Karpas-422 (cell line): ENCODE data around the gene RNF144A. TPM values are rescaled to one million over a fixed set of nuclear protein-coding genes. Genes with fewer than 3 reads are reported as not detected.

Experiments
- DNase-seq: peaks from one replicate; pipeline ENCODE4 v3.0.0-alpha.2; 2015
- H2AFZ ChIP-seq: fragments of 200-600 bp; sonication (generic); 2 replicates; pipeline ENCODE4 v1.6.1; 2014; ENCODE audit warnings: antibody characterized with exemption, low read length, mixed read lengths
- H3K27ac ChIP-seq: fragments of 200-600 bp; sonication (generic); 2 replicates; pipeline ENCODE4 v1.5.1; 2014; ENCODE audit warnings: mild to moderate bottlenecking, low read length, moderate library complexity
- H3K27me3 ChIP-seq: fragments of 200-600 bp; sonication (generic); 2 replicates; pipeline ENCODE4 v1.6.1; 2014; ENCODE audit warnings: low read length, mixed read lengths
- H3K36me3 ChIP-seq: fragments of 200-600 bp; sonication (generic); 2 replicates; pipeline ENCODE4 v1.6.1; 2014; ENCODE audit warnings: low read length, mixed read lengths; ENCODE audit not compliant: insufficient read depth
- H3K4me1 ChIP-seq: fragments of 200-600 bp; sonication (generic); 2 replicates; pipeline ENCODE4 v1.6.1; 2014; ENCODE audit warnings: mild to moderate bottlenecking, low read length, mixed read lengths
- H3K4me2 ChIP-seq: fragments of 200-600 bp; sonication (generic); 2 replicates; pipeline ENCODE4 v1.6.1; 2014; ENCODE audit warnings: low read length, low read depth, mild to moderate bottlenecking; ENCODE audit not compliant: poor library complexity, severe bottlenecking
- H3K4me3 ChIP-seq: fragments of 200-600 bp; sonication (generic); 2 replicates; pipeline ENCODE4 v1.5.1; 2014; ENCODE audit warnings: mild to moderate bottlenecking, antibody characterized with exemption, low read length, mixed read lengths
- H3K79me2 ChIP-seq: fragments of 200-600 bp; sonication (generic); 2 replicates; pipeline ENCODE4 v1.6.1; 2014; ENCODE audit warnings: mild to moderate bottlenecking, low read length, mixed read lengths
- H3K9ac ChIP-seq: fragments of 200-600 bp; sonication (generic); 2 replicates; pipeline ENCODE4 v1.6.0; 2014; ENCODE audit warnings: low read length
- H3K9me2 ChIP-seq: fragments of 200-600 bp; sonication (generic), shearing (Covaris generic); replicated peaks from 2 replicates; pipeline ENCODE4 v1.6.0; 2014; ENCODE audit warnings: mild to moderate bottlenecking, low read length, moderate library complexity; ENCODE audit not compliant: insufficient read depth
- H3K9me3 ChIP-seq: fragments of 300-700, 200-600 bp; sonication (generic); 2 replicates; pipeline ENCODE4 v1.6.1; 2014; ENCODE audit warnings: low read length, mixed read lengths
- H4K20me1 ChIP-seq: fragments of 200-600 bp; sonication (generic); 2 replicates; pipeline ENCODE4 v1.6.1; 2014; ENCODE audit warnings: mild to moderate bottlenecking, antibody characterized with exemption, low read length, low read depth; ENCODE audit not compliant: insufficient read depth
- total RNA-seq: library from RNA; depleted of rRNA; stranded (reverse); fragments of >200 nt; shearing (Covaris generic); gene quantifications from 2 replicates; pipeline ENCODE4 v1.2.3, GENCODE V29; 2014; ENCODE audit warnings: low replicate concordance

Gene RNF144A
- total RNA-seq, 1 experiment from 2014 or later: 0.07 TPM

- H4K20me1 ChIP-seq: no peaks in the 10 kb centered on the region
- H2AFZ ChIP-seq: no peak overlapping the region
- no peaks in the 10 kb centered on the region for H3K36me3 ChIP-seq
- H3K79me2 ChIP-seq: no peaks in the 10 kb centered on the region
- no peak overlapping the region for H3K9ac ChIP-seq
- H3K4me2 ChIP-seq: no peak overlapping the region
- DNase-seq: no peak
- H3K27ac ChIP-seq: no peak overlapping the region
- H3K4me3 ChIP-seq: no peak overlapping the region
- H3K9me3 ChIP-seq: no peaks in the 10 kb centered on the region
- H3K27me3 ChIP-seq: no peaks in the 10 kb centered on the region
- H3K4me1 ChIP-seq: no peaks in the 10 kb centered on the region
- no peaks in the 10 kb centered on the region for H3K9me2 ChIP-seq
Measured at GRCh38 chr2:6927753-6928152, 10.5 kb downstream of the RNF144A start.

GRCh38 chr2:6928452-6928851 lies 11.2 kb downstream of the RNF144A start:
- Histone ChIP-seq H3K4me2 (no peak overlapping the region), H3K9me2 (no peaks in the 10 kb centered on the region), H3K27me3 (no peaks in the 10 kb centered on the region), H3K4me3 (no peak overlapping the region), H3K27ac (no peak overlapping the region), H3K9ac (no peak overlapping the region), H2AFZ (no peak overlapping the region), H3K4me1 (no peaks in the 10 kb centered on the region), H4K20me1 (no peaks in the 10 kb centered on the region), H3K79me2 (no peaks in the 10 kb centered on the region), H3K36me3 (no peaks in the 10 kb centered on the region), H3K9me3 (no peaks in the 10 kb centered on the region)
- DNase-seq: no peak

- Histone ChIP-seq H3K9me2 (no peaks in the 10 kb centered on the region), H3K9ac (no peak overlapping the region), H3K4me2 (no peak overlapping the region), H3K9me3 (no peaks in the 10 kb centered on the region), H3K79me2 (no peaks in the 10 kb centered on the region), H3K36me3 (no peaks in the 10 kb centered on the region), H3K27ac (no peak overlapping the region), H3K27me3 (no peaks in the 10 kb centered on the region), H2AFZ (no peak overlapping the region), H3K4me3 (no peak overlapping the region), H3K4me1 (no peaks in the 10 kb centered on the region), H4K20me1 (no peaks in the 10 kb centered on the region)
- DNase-seq: no peak
Measured at GRCh38 chr2:6929196-6929819, 12.1 kb downstream of the RNF144A start.

- Histone ChIP-seq H3K4me1 (no peaks in the 10 kb centered on the region), H3K27ac (no peak overlapping the region)
Measured at GRCh38 chr2:6930923-6931647, 13.9 kb downstream of the RNF144A start.

GRCh38 chr2:6931753-6932152 lies 14.5 kb downstream of the RNF144A start:
- Histone ChIP-seq H3K9me3 (no peaks in the 10 kb centered on the region), H4K20me1 (no peaks in the 10 kb centered on the region), H3K36me3 (no peaks in the 10 kb centered on the region), H3K9me2 (no peaks in the 10 kb centered on the region), H3K4me2 (no peak overlapping the region), H2AFZ (no peak overlapping the region), H3K4me3 (no peak overlapping the region), H3K79me2 (no peaks in the 10 kb centered on the region), H3K27ac (no peak overlapping the region), H3K9ac (no peak overlapping the region), H3K27me3 (no peaks in the 10 kb centered on the region), H3K4me1 (no peaks in the 10 kb centered on the region)
- no peak for DNase-seq

More at GRCh38 chr2:6930923-6931647, 13.9 kb downstream of the RNF144A start:
- no peaks in the 10 kb centered on the region for H3K36me3 ChIP-seq
- H3K79me2 ChIP-seq: no peaks in the 10 kb centered on the region
- H3K27me3 ChIP-seq: no peaks in the 10 kb centered on the region
- H2AFZ ChIP-seq: no peak overlapping the region
- no peaks in the 10 kb centered on the region for H4K20me1 ChIP-seq
- no peak overlapping the region for H3K4me3 ChIP-seq
- H3K9ac ChIP-seq: no peak overlapping the region
- no peaks in the 10 kb centered on the region for H3K9me2 ChIP-seq
- no peak overlapping the region for H3K4me2 ChIP-seq
- DNase-seq: no peak
- no peaks in the 10 kb centered on the region for H3K9me3 ChIP-seq

- Histone ChIP-seq H3K36me3 (no peaks in the 10 kb centered on the region), H3K4me1 (no peaks in the 10 kb centered on the region), H3K27ac (no peak overlapping the region)
Measured at GRCh38 chr2:6932206-6932605, 15.0 kb downstream of the RNF144A start.

GRCh38 chr2:6932828-6933227 lies 15.6 kb downstream of the RNF144A start:
- H3K9me2 ChIP-seq: no peaks in the 10 kb centered on the region
- no peak overlapping the region for H2AFZ ChIP-seq
- no peaks in the 10 kb centered on the region for H3K27me3 ChIP-seq
- H3K79me2 ChIP-seq: no peaks in the 10 kb centered on the region
- no peak overlapping the region for H3K4me3 ChIP-seq
- H3K9ac ChIP-seq: no peak overlapping the region
- H3K9me3 ChIP-seq: no peaks in the 10 kb centered on the region
- no peak for DNase-seq
- H3K4me2 ChIP-seq: no peak overlapping the region
- H3K4me1 ChIP-seq: no peaks in the 10 kb centered on the region
- no peaks in the 10 kb centered on the region for H4K20me1 ChIP-seq
- H3K36me3 ChIP-seq: no peaks in the 10 kb centered on the region
- H3K27ac ChIP-seq: no peak overlapping the region

More at GRCh38 chr2:6932206-6932605, 15.0 kb downstream of the RNF144A start:
- Histone ChIP-seq H3K9me3 (no peaks in the 10 kb centered on the region), H4K20me1 (no peaks in the 10 kb centered on the region), H3K9ac (no peak overlapping the region), H3K4me3 (no peak overlapping the region), H3K79me2 (no peaks in the 10 kb centered on the region), H3K4me2 (no peak overlapping the region), H3K27me3 (no peaks in the 10 kb centered on the region), H3K9me2 (no peaks in the 10 kb centered on the region), H2AFZ (no peak overlapping the region)
- DNase-seq: no peak

GRCh38 chr2:6933911-6934310 lies 16.7 kb downstream of the RNF144A start:
- no peaks in the 10 kb centered on the region for H3K9me3 ChIP-seq
- H3K4me3 ChIP-seq: no peak overlapping the region
- no peak for DNase-seq
- H3K79me2 ChIP-seq: no peaks in the 10 kb centered on the region
- no peaks in the 10 kb centered on the region for H3K9me2 ChIP-seq
- H3K4me1 ChIP-seq: no peaks in the 10 kb centered on the region
- H3K9ac ChIP-seq: no peak overlapping the region
- H3K36me3 ChIP-seq: no peaks in the 10 kb centered on the region
- H3K4me2 ChIP-seq: no peak overlapping the region
- H2AFZ ChIP-seq: no peak overlapping the region
- no peak overlapping the region for H3K27ac ChIP-seq
- no peaks in the 10 kb centered on the region for H4K20me1 ChIP-seq
- no peaks in the 10 kb centered on the region for H3K27me3 ChIP-seq
